Heart right ventricle (tissue), 16 donors: ENCODE data around the gene EFCAB10. TPM values are rescaled to one million over a fixed set of nuclear protein-coding genes. Genes with fewer than 3 reads are reported as not detected.

Experiments used
- ATAC-seq, 8 donors: fragments of 200-7000 bp; cut with Tn5 transposase; one replicate each; pipeline ENCODE4 v1.9.1; 2020; ENCODE audit warnings: mild to moderate bottlenecking in 8 of 8, moderate library complexity in 8 of 8, moderate number of reproducible peaks in 1 of 8
- DNase-seq, 2 donors: peaks; one replicate each; pipeline ENCODE4 v3.0.0-alpha.2; 2020
- H3K27ac ChIP-seq, 10 donors: fragments of 200-600 bp; sonication (generic) in 2 of 10; one replicate each; pipeline versions ENCODE4 v1.5.0 to v1.8.0; 2020 to 2022; ENCODE audit warnings: mild to moderate bottlenecking in 3 of 10
- H3K27me3 ChIP-seq, 7 donors: fragments of 200-600 bp; one replicate each; pipeline ENCODE4 v1.8.0; 2021 to 2022; ENCODE audit warnings: mild to moderate bottlenecking in 2 of 7
- H3K36me3 ChIP-seq, 9 donors: fragments of 200-600 bp; sonication (generic) in 1 of 9; one replicate each; pipeline versions ENCODE4 v1.5.0 to v1.8.0; 2020 to 2022; ENCODE audit warnings: mild to moderate bottlenecking in 2 of 9
- H3K4me1 ChIP-seq, 9 donors: fragments of 200-600 bp; sonication (generic) in 1 of 9; one replicate each; pipeline versions ENCODE4 v1.5.0 to v1.8.0; 2020 to 2022; ENCODE audit warnings: mild to moderate bottlenecking in 4 of 9
- H3K4me3 ChIP-seq, 10 donors: fragments of 200-600 bp; sonication (generic) in 2 of 10; one replicate each; pipeline versions ENCODE4 v1.5.0 to v1.8.0; 2020 to 2022; ENCODE audit warnings: mild to moderate bottlenecking in 7 of 10, moderate library complexity in 2 of 10
- H3K9me3 ChIP-seq, 11 donors: fragments of 200-600 bp in 10 of 11; sonication (generic) in 2 of 11; one replicate each; pipeline versions ENCODE4 v1.5.0 to v1.8.0; 2013 to 2022; ENCODE audit warnings: mild to moderate bottlenecking in 2 of 11, control low read depth in 1 of 11, moderate library complexity in 1 of 11
- CTCF ChIP-seq, 9 donors: fragments of 200-600 bp; sonication (generic) in 2 of 9; IDR thresholded peaks; one replicate each; pipeline versions ENCODE4 v1.5.0 to v1.8.0; 2021 to 2022; ENCODE audit warnings: antibody characterized with exemption in 9 of 9, mild to moderate bottlenecking in 5 of 9, moderate library complexity in 1 of 9
- WGBS, 2 donors: extraction: QIAGEN DNeasy Blood & Tissue Kit; methylation state at CpG; one replicate each; pipeline ENCODE4 v1.1.7; 2013; ENCODE audit warnings: inconsistent platforms in 1 of 2; 5-methylcytosine and 5-hydroxymethylcytosine counted together
- intact Hi-C, 10 donors: fragments of 100-400 bp; cut with DNase I; formaldehyde crosslinking; loops; one replicate each; pipeline versions ENCODE4 v1.11.1 to v1.14.2; 2022
- polyA plus RNA-seq, 2 donors: library from polyadenylated mRNA; stranded (reverse); fragments of 200-250 nt; gene quantifications; one replicate each; pipeline ENCODE4 v1.2.3, GENCODE V29; 2013
- total RNA-seq, 10 donors: library from RNA; stranded (reverse); fragmentation: NEBNext Ultra II Directional in 3 of 10; extraction: Animal tissue kit (Norgen Biotek cat#: 25700) in 3 of 10; gene quantifications; one replicate each; pipeline versions ENCODE4 v1.2.1 to v1.2.4, GENCODE V29; 2021 to 2023
- donor health status: Arrhythmogenic right ventricular cardiomyopathy.
- donor health status: ischemic (EF 13 %, LVEDD 7.1; RV severe dilation, severe dysfunction).
- donor health status: healthy with polysubstance abuse.
- donor health status: DM: no; HTN: yes; CAD: no.
- donor health status: DM: no; HTN: no; CAD: no.
- donor health status: ischemic (EF 25% LVEDD 6.9; RV normal size, moderate dysfunction).
- donor health status: ischemic (EF 25% LVEDD 5.7; RV mildly dilated, moderate dysfunction).
- donor health status: healthy.
- donor health status: DM: yes; HTN: yes; CAD: no.
- donor health status: Ischemic cardiomyopathy.
- donor health status: ischemic (EF 35%, LVEDD 5.7; RV mildly dilated, moderate dysfunction).
- donor health status: nonischemic (EF 11% LVEDD 7.7; RV severe dilation, severe dysfunction).
- donor health status: DM: yes; HTN: yes; CAD: no.
- donor health status: PGD.
- donor health status: ischemic (EF 29% LVEDD 5.4; RV normal size, mild dysfunction).
- donor health status: nonischemic (EF 23%, LVEDD 6.1; RV moderate dilation, normal function).

Gene EFCAB10
- total and polyA plus RNA-seq, 12 donors: not detected

- ATAC-seq: no peak
- Histone ChIP-seq H3K4me1 (no peaks in the 10 kb centered on the region), H3K4me3 (no peak overlapping the region), H3K27me3 (peaks cover 0 to 6% (median 0%) of the 10 kb centered on the region in 7 donors), H3K27ac (no peak overlapping the region), H3K9me3 (no peaks in the 10 kb centered on the region), H3K36me3 (no peaks in the 10 kb centered on the region)
- whole genome bisulfite sequencing, 2 donors: 67% methylated on average over 4 of the region's 4 CpGs
- intact Hi-C loops: no loop called here
- DNase-seq: no peak
- TF ChIP-seq CTCF (IDR thresholded peaks at IDR 0.05): no peak
Measured at GRCh38 chr7:105596866-105597265, 15.6 kb upstream of the EFCAB10 start.

GRCh38 chr7:105594034-105594433, 12.7 kb upstream of the EFCAB10 start:
- no peak for DNase-seq
- peaks cover 0 to 6% (median 0%) of the 10 kb centered on the region in 7 donors for H3K27me3 ChIP-seq
- peaks cover 0 to 6% (median 4%) of the 10 kb centered on the region in 9 donors for H3K4me1 ChIP-seq
- intact Hi-C loops: no loop called here
- no peak overlapping the region for H3K4me3 ChIP-seq
- no peak for TF ChIP-seq CTCF (IDR thresholded peaks at IDR 0.05)
- no peaks in the 10 kb centered on the region for H3K36me3 ChIP-seq
- no peak overlapping the region for H3K27ac ChIP-seq
- peak in 2 of 8 donors; percentile 27 to 45 for ATAC-seq
- H3K9me3 ChIP-seq: no peaks in the 10 kb centered on the region
- 46 to 47% methylated on average over 3 of the region's 3 CpGs for WGBS, 2 donors

- WGBS, 2 donors: 63 to 76% methylated on average over 2 of the region's 2 CpGs
Measured at GRCh38 chr7:105591522-105591921, 10.2 kb upstream of the EFCAB10 start.

GRCh38 chr7:105590793-105591192, 9.5 kb upstream of the EFCAB10 start:
- H3K4me3 ChIP-seq: no peak overlapping the region
- intact Hi-C loops: no loop called here
- no peak for TF ChIP-seq CTCF (IDR thresholded peaks at IDR 0.05)
- no peak for ATAC-seq
- peaks cover 0 to 16% (median 5%) of the 10 kb centered on the region in 9 donors for H3K4me1 ChIP-seq
- no peaks in the 10 kb centered on the region for H3K27me3 ChIP-seq
- H3K36me3 ChIP-seq: no peaks in the 10 kb centered on the region
- H3K27ac ChIP-seq: no peak overlapping the region
- H3K9me3 ChIP-seq: no peaks in the 10 kb centered on the region
- 90 to 92% methylated on average over 5 of the region's 5 CpGs for WGBS, 2 donors
- no peak for DNase-seq

More at GRCh38 chr7:105591522-105591921, 10.2 kb upstream of the EFCAB10 start:
- Histone ChIP-seq H3K4me1 (peaks cover 0 to 16% (median 5%) of the 10 kb centered on the region in 9 donors), H3K27ac (no peak overlapping the region), H3K27me3 (no peaks in the 10 kb centered on the region), H3K4me3 (no peak overlapping the region), H3K9me3 (no peaks in the 10 kb centered on the region), H3K36me3 (no peaks in the 10 kb centered on the region)
- no peak for DNase-seq
- no peak for ATAC-seq
- TF ChIP-seq CTCF (IDR thresholded peaks at IDR 0.05): no peak
- intact Hi-C loops: no loop called here
